Measurements from ENCODE around the gene KRTAP20-2.

Gene KRTAP20-2

DNA sequence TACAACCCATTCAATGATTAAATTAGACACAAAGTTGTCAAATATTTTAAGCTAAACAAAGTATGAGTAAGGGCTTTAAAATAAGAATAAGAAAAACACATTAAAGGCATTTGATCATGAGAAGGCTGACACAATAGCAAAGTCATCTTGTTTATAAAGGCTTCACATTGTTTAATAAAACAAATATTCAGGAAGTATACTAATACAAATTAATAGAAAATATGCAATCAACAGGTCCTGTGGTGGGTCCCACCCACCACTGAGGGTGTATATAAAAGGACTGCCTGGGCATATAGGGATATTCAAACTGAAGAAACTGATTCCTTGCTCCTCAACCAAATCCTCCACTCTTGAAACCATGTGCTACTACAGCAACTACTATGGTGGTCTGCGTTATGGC lies at the start of gene KRTAP20-2:
Gene KRTAP20-2 (plus strand): TSS at position 301 of the 400 bp plus-strand sequence. CDS start 58 bp downstream, at position 359.
- no peak for DNase-seq (ENCODE audit: low spot score)

DNA sequence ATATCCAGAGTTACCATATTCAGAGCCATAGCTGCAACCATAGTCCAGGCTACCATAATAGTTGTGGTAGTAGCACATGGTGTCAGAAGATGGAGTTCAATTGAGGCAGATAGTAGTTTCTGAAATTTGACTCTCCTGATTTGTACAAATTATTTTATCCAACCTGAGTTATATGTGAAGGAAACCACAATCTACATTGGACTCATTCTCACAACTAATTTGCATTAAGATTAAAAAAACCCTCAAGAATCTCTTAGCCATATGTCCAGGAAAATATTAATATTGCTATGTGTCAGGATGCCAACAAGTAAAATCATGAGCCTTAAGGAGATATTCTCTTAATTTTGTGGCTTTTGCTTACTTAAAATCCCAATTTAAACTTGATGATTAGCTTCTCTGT lies 44.7 kb upstream of the KRTAP20-2 start, which contains the start of gene KRTAP22-2:
Gene KRTAP22-2 (minus strand): TSS at position 101 of the 400 bp plus-strand sequence.
- DNase-seq (ENCODE audit: low spot score) = no peak

DNA sequence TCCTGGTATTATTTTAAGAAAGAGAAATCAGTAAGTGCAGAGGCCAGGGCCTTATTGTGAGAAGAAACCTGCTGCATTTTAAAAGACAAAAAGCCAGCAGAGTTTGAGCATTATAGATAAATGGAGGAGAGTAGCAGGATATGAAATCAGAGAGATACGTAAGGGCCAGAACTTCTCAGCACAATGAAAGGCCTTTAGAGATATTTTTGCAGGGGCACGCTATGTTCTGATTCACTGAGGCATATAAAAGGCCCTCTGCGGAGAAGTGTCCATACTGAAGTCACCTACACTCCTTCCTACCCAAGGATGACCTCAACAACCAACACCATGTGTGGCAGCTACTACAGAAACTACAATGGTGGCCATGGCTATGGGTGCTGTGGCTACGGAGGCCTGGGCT lies 42.9 kb upstream of the KRTAP20-2 start, which contains the start of gene KRTAP6-3:
Gene KRTAP6-3 (plus strand): TSS at position 301 of the 400 bp plus-strand sequence. CDS start 6 bp downstream, at position 307.
- DNase-seq (ENCODE audit: low spot score) = no peak

DNA sequence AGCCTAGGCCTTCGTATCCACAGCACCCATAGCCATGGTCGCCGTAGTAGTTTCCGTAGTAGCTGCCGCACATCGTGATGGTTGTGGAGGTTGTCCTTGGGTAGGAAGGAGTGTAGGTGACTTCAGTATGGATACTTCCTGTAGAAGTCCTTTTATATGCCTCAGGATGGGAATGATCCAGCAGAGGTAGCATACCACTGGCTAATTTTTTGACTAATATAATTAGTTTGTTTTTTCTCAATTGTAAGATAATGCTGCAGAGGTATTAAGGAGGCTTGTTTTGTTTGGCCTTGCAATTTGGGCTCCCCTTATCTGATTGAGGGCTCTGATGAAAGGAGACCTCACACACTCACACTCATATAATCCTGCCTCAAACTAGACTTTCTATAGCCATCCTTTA lies 36.2 kb upstream of the KRTAP20-2 start, which contains the start of gene KRTAP6-2:
Gene KRTAP6-2 (minus strand): TSS at position 101 of the 400 bp plus-strand sequence. CDS start 28 bp downstream, at position 73.
- no peak for DNase-seq (ENCODE audit: low spot score)

DNA sequence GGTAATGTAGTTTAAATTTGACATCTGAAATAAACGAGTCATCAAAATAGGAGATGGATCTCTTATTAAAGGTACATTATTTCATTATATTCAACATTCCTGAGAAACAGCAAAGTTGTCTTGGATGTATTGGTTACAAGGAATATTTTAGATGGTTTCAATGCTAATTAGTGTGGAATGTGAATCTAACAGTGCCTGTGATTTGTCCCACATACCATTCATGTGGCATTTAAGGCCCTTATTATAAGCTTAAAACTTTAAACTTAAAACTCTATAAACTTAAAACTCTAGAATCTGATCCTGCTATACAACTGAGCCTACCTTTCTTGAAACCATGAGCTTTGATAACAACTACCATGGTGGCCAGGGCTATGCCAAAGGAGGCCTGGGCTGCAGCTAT lies 34.2 kb upstream of the KRTAP20-2 start, which contains the start of gene KRTAP22-1:
Gene KRTAP22-1 (plus strand): TSS at position 301 of the 400 bp plus-strand sequence.
- no peak for DNase-seq (ENCODE audit: low spot score)

DNA sequence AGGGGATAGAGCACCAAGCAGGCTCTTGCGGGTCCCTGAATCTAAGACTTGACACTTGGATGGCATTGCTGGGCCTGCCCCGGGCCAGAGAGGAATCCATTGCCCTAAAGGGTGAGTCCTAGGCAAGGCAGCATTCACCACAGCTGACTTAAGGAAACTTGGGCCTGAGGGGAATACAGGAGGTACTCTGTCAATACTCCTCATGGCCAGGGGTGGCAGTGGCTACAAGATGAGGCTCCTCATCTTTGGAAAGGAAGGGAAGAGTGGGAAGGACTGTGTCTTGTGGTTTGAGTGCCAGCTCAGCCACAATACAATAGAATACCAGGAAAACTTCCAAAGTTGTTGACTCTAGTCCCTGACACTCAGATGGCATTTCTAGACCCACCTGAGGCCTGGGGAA lies 29.0 kb upstream of the KRTAP20-2 start:
- DNase-seq (ENCODE audit: low spot score) = no peak

DNA sequence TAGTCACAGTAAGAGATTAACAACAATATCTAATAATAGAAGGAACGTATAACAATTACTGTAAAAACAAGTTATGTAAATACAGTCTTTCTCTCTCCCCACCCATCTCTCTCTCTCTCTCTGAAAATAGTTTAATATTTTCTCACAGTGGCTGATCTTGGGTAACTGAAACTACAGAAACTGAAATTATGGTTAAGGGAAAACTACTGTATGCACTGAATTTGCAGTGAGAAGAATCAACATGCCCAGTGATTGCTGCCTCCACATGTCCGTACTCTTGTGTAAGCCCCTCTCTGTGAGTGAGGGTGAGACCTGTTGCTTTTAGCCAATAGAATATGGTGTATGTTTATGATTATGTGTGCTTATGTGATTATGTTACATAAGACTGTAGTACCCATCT lies 22.9 kb upstream of the KRTAP20-2 start:
- no peak for DNase-seq (ENCODE audit: low spot score)

DNA sequence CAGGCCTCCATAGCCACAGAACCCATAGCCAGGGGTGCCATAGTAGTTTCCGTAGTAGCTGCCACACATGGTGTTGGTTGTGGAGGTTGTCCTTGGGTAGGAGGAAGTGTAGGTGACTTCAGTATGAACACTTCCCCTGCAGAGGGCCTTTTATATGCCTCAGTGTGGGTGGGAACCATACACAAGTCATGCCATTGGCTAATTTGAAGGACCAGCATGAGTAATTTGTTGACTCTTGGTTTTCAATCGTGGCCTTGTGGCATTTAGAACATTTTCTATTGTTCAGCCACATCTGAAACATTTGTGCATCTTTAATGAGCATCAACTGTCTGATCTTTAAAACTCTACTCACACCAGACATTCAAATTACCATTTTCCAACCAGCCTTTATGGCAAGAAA lies 21.2 kb upstream of the KRTAP20-2 start, which contains the start of gene KRTAP6-1:
Gene KRTAP6-1 (minus strand): TSS at position 95 of the 400 bp plus-strand sequence. CDS start 26 bp downstream, at position 69.
- DNase-seq (ENCODE audit: low spot score) = no peak

DNA sequence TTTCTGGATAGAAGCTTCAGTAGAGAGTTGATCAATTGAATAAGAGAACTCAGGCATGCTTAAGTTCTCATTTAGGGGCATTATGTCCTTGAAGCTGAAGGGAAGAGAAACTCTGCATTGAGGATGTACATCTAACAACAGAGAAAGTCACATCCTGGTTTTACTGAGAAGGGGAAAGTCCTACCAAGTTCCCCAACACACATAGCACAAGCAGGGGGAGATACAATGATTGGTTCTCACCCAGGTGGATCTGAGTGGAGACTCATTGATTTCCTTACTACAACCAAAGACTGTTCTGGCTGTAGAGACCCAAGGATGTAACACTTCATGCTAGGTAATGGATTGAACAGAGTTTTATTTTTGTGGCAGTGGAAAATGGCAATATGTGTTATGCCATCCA lies 19.8 kb upstream of the KRTAP20-2 start:
- no peak for DNase-seq (ENCODE audit: low spot score)

DNA sequence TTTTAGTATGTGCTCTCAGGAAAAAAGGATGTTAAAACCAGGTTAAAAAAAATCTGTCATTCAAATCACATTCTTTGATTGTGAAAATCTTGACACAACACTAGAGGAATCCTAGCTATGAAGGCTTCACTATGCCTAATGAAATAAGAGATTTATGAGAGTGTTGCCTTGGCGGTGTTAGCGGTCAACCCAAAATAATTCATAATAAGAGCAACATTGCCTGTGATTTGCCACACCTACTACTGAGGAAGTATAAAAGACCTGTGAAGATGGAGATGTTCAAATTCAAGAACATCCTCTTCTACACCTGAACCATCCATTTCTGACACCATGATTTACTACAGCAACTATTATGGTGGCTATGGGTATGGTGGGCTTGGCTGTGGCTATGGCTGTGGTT lies 18.9 kb upstream of the KRTAP20-2 start, which contains the start of gene KRTAP20-1:
Gene KRTAP20-1 (plus strand): TSS at position 301 of the 400 bp plus-strand sequence. CDS start 30 bp downstream, at position 331.
- DNase-seq (ENCODE audit: low spot score) = no peak

DNA sequence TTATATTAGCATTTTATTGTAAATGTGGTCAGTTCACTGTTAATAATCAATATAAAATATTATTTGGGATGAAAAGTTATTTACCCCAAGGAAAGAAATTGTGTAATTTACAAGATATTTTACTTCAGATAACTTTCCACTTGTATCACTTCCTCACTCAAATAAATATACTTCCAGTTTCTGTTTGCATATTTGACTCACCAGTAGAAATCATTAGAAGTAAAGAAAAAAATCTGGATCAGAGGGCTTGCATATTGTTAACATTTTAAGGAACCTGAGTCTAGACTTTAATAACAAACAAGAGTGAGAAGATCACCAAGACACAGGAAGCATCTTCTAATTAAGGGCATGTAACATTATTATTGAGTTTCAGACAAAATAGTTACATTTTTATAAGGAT lies 14.9 kb upstream of the KRTAP20-2 start:
- DNase-seq (ENCODE audit: low spot score) = no peak

DNA sequence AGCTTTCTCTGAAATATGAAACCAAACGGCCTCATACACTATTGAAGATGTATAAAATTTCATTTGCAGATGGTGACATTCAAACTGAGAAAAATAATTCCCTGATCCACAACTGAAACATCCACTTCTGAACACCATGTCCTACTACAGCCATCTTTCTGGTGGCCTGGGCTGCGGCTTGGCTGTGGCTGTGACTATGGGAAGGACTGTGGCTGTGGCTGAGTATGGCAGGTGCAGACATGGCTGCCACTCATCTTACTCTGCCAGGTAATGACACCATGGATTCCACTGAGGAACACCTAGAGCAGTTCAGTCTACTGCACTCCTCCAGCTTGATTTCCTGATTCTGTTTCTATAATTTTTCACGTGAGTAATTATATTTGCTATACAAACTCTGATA lies 14.5 kb upstream of the KRTAP20-2 start, which contains the start of gene KRTAP20-4:
Gene KRTAP20-4 (plus strand): TSS at position 106 of the 400 bp plus-strand sequence.
- no peak for DNase-seq (ENCODE audit: low spot score)

DNA sequence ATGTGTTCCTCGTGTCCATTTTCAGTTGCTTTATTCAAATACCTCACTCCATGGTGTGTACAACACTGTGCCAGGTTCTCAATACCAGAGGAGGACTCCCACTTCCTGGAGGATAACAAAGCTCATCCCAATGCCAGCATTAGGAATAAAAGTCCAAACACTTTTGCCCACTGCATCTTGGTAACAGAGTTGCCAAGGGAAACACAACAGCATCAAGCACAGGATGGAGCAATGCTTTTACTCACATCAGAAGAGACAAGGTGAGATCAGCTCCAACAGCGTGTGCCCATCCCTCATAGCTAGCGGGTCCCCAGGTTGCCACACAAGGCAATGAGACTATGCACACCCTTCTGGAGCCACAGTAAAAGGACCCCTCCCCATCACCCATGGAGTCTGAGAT lies 11.6 kb upstream of the KRTAP20-2 start:
- no peak for DNase-seq (ENCODE audit: low spot score)

DNA sequence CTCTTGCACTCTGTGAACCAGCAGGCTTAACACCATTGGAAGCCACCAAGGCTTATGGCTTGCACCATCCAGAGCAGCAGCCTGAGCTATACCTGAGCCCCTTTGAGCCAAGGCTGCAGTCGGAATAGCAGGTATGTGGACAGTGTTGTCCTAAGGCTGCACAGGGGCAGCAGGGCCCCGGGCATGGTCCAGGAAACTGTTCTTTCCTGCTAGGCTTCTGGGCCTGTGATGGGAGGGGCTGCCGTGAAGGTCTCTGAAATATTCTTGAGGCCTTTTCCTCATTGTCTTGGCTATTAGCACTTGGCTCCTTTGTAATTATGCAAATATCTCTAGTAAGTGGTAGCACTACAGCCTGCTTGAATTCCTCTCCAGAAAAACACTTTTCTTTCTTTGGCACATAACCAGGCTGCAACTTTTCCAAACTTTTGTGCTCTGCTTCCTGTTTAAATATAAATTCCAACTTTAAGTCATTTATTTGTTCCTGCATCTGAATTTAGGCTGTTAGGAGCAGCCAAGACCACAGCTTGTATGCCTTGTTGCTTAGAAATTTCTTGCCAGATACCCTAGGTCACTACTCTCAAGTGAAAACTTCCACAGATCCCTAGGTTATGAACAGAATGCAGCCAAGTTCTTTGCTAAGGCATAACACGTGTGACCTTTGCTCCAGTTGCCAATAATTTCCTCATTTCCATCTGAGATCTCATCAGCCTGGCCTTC lies 9.4 kb upstream of the KRTAP20-2 start:
- DNase-seq (ENCODE audit: low spot score) = no peak

DNA sequence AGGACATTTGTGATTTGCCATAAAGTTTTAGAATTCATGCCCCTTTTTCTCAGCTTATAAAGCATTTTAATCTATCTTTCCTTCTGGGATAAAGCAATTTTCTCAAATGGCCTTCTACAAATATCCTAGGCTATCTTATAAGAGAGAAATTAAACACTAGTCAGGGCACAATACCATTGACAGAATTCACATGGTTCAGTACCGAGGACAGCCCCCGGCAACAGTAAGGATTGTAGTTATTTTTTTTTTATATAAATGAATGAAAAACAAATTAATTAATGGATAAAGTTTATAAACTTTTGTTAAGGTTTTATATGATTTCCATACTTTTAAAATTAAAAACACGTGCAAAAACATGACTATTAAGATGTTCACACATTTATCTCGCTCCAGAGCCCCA lies 6.9 kb upstream of the KRTAP20-2 start:
- DNase-seq (ENCODE audit: low spot score) = no peak

DNA sequence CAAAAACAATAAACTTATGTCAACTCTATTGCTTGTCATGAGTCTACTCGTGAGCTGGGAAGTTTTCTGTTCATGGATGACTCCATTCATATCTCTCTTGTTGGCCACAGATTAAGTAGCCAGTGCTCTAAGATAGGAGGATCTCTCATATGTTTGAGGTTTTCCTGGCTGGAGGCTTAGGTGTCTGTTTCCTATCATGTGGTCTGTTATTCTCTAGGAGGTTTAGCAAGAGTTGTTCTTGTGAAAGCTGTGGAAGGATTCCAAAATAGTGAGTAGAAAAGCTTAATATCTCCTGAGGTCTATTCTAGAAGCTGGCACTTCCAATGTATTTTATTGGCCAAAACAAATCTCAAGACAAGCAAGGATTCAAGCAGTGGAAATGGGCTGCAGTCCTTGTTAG lies 5.8 kb upstream of the KRTAP20-2 start:
- DNase-seq (ENCODE audit: low spot score) = no peak

DNA sequence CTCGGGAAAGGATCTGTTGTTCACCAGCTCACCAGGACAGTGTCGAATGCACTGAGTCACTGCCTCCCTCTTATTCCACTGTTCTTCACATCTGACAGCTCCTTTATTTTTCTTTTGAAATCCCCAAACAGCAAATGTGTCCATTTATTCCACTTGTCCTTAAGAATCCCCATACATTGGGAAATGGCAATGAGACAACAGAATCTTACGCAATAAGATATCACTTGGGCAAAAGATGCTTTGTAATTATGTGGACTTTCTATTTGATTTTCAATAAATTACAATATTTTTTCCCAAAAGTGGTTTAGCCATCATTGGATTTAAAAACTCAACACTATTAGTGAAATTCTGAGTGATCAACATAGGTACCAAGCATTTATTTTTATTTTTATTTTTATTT lies 3.7 kb downstream of the KRTAP20-2 start:
- no peak for DNase-seq (ENCODE audit: low spot score)

DNA sequence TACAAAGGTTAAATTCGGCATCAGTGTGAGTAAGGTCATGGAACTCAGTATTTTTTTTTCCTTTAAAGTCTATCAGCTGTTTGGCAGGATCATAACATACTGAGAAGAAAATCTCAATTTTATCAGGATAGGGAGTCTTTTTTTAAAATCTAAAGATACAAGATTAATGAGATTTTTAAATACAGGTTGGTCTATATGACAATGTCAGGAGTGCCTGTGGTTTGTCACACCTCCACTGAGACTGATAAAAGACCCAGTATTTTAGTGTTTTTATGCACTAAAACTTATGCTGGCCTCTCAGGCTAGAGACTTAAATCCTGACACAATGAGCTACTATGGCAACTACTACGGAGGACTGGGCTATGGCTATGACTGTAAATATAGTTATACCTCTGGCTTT lies 7.6 kb downstream of the KRTAP20-2 start, which contains the start of gene KRTAP20-3:
Gene KRTAP20-3 (plus strand): TSS at position 301 of the 400 bp plus-strand sequence.
- no peak for DNase-seq (ENCODE audit: low spot score)

DNA sequence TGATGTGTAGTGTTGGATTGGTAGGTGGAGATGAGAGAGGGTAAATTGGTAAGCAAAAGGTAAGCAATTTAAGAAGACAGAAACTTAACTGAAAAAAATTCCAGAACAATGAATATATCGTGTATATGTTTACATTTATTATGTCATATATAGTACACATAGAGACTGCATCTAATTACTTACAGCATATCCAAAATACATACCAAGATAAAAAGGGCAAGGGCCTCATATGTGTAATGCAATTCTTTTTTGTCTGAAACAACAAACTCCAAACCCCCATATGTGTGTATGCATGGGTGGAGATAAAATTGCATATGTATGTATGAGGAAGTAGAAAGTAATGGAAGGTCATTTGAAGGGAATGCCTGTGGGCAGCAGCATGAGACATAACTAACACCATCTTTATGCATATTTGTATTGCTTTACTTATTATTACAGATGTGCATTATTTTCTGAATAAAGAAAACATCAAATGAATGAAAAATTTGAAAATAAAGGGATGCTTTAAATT lies 12.0 kb downstream of the KRTAP20-2 start:
- no peak for DNase-seq (ENCODE audit: low spot score)

DNA sequence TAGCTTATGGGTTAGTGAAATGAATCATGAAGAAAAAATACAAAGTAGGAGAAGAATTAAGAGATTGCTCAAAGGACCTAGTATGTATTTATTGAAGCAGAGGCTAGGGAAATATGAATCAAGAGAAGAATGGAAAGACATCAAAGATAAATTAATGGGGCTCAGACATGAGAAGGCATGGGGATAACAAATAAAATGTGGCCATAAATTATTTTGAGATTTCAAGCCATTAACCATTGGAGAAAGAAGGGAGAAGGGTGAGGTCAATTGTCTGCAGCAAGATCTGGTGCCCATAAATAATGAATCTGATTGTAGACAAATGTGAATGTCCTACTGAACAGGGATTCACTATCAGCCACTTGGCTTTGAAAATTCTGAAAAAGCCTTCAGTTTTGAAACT lies 17.9 kb downstream of the KRTAP20-2 start:
- no peak for DNase-seq (ENCODE audit: low spot score)

DNA sequence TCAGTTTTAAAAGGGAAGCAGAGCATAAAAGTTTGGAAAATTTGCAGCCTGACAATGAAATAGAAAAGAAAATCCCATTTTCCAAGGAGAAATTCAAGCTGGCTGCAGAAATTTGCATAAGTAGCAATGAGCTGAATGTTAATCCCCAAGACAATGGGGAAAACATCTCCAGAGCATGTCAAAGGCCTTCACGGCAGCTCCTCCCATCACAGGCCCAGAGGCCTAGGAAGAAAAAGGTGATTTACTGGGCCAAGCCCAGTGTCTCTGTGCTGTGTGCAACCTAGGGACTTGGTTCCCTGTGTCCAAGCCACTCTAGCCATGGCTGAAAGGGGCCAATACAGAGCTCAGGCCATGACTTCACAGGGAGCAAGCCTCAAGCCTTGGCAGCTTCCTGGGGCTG lies 33.8 kb downstream of the KRTAP20-2 start:
- DNase-seq (ENCODE audit: low spot score) = no peak

DNA sequence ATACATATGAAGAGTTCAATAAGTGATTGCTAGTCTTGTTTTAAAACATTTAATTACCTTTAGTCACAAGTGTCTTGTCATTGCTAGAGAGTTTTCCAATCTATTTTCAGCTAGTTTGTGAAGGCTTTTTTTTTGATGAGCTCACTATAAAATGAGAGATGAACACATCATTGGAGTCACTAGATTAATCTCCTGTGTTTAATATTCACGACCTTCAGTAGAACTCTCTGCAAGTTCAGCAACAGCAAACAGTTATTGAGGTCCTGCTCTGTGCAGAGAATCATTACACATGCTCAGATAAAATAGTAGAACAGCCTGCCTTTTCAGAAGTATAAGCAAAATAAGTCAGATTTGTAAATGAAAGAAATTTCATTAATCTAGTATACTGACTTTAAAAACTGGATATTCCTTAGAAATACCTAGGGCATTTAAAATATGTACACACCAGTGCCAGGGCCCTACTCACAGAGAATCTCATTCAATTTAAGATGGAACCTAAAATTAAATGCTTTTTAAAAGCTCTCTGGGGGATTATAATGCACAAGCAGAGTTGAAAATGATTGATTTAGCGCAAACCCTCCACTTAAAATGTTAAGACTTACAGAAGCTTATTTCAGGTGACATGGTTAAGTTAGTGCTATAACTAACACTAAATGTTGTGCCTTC lies 38.1 kb downstream of the KRTAP20-2 start:
- DNase-seq (ENCODE audit: low spot score) = no peak

Data from iPS-NIHi11 (cell line).